Skeletal muscle tissue (tissue), 4 donors: ENCODE results near the gene PLIN3. TPM values are rescaled to one million over a fixed set of nuclear protein-coding genes. Genes with fewer than 3 reads are reported as not detected.
"Not testable (repeated sequence)": the region's sequence is repeated elsewhere in the genome, so short reads cannot be mapped to it uniquely, and the experiment has no call there.

ENCODE experiments used
- H3K27ac ChIP-seq: one replicate; pipeline ENCODE4 v1.7.0; 2013; ENCODE audit warnings: mild to moderate bottlenecking, low read depth, low read length, inconsistent platforms
- H3K27me3 ChIP-seq, 3 donors: one replicate each; pipeline ENCODE4 v1.7.0; 2013; ENCODE audit warnings: low read length in 3 of 3; ENCODE audit not compliant: control insufficient read depth in 3 of 3, insufficient read depth in 3 of 3
- H3K36me3 ChIP-seq, 3 donors: one replicate each; pipeline ENCODE4 v1.7.0; 2013; ENCODE audit warnings: low read length in 3 of 3; ENCODE audit not compliant: control insufficient read depth in 3 of 3, insufficient read depth in 3 of 3
- H3K4me1 ChIP-seq, 3 donors: one replicate each; pipeline ENCODE4 v1.7.0; 2013; ENCODE audit warnings: low read length in 3 of 3, mild to moderate bottlenecking in 3 of 3; ENCODE audit not compliant: control insufficient read depth in 3 of 3, insufficient read depth in 3 of 3
- H3K4me3 ChIP-seq, 3 donors: one replicate each; pipeline ENCODE4 v1.7.0; 2013; ENCODE audit warnings: low read length in 3 of 3
- H3K9ac ChIP-seq, 3 donors: one replicate each; pipeline ENCODE4 v1.7.0; 2013; ENCODE audit warnings: low read length in 3 of 3, mild to moderate bottlenecking in 3 of 3, moderate library complexity in 2 of 3, low read depth in 1 of 3
- H3K9me3 ChIP-seq, 3 donors: one replicate each; pipeline ENCODE4 v1.7.0; 2013; ENCODE audit warnings: low read length in 3 of 3; ENCODE audit not compliant: control insufficient read depth in 3 of 3
- total RNA-seq: library from RNA; depleted of rRNA; stranded (reverse); fragments of >200 nt; gene quantifications from one replicate; pipeline ENCODE4 v1.2.3, GENCODE V29; 2014
- donor health status: Osteomylitis.

PLIN3 gene
- total RNA-seq, 1 donor from 2014 or later = 55.3 TPM

DNA sequence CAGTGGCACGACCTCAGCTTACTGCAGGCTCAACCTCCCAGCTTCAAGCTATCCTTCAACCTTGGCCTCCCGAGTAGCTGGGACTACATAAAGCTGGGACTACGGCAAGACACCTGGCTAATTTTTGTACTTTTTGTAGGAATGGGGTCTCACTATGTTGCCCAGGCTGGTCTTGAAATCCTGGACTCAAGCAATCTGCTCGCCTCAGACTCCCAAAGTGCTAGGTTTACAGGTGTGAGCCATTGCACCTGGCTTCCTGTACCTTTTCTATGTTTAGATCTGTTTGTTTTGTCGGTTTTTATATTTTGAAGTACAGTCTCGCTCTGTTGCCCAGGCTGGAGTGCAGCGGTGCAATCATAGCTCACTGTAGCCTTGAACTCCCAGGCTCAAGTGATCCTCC is 18.4 kb downstream of the PLIN3 start:
- peaks cover 23 to 39% (median 29%) of the 10 kb centered on the region in 3 donors for H3K36me3 ChIP-seq

DNA sequence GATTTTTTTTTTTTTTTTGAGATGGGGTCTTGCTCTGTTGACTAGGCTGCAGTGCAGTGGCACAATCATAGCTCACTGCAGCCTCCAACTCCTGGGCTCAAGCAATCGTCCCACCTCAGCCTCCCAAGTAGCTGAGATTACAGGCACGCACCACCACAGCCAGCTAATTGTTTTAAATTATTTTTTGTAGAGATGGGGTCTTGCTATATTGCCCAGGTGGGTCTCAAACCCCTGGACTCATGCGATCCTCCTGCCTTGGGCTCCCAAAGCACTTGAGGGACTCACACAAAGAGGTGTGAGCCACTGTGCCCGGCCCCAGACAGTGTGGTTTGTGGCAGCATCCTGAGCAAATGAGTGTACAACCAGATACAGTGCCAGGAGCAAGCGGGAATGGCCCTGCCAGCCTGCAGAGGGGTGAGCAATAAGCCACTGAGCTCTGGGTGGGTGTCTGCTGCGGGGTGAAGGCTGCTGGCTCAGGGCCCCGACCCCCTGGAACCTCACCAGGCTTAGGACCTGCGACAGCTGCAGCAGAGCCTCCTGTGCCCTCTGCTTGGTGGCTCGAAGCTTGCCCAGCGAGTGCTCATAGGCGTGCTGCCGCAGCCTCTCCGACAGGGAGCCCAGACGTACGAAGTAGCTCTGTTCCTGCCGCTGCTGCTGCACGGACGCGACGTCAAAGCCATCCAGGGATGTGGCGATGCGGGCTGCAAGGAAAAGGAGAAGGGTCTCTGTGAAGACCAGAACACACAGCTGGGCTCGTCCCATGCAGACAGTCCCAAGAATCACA is 20.1 kb downstream of the PLIN3 start:
- no peak overlapping the region for H3K4me3 ChIP-seq
- H3K4me1 ChIP-seq = peaks cover 0 to 5% (median 0%) of the 10 kb centered on the region in 3 donors
- H3K9me3 ChIP-seq = no peaks in the 10 kb centered on the region
- H3K36me3 ChIP-seq = peaks cover 27 to 44% (median 35%) of the 10 kb centered on the region in 3 donors
- no peaks in the 10 kb centered on the region for H3K27me3 ChIP-seq
- H3K27ac ChIP-seq = no peak overlapping the region
- no peak overlapping the region for H3K9ac ChIP-seq

More for the DNA sequence above, 18.4 kb downstream of the PLIN3 start:
- Histone ChIP-seq H3K27ac (no peak overlapping the region), H3K9ac (no peak overlapping the region), H3K27me3 (no peaks in the 10 kb centered on the region), H3K4me3 (no peak overlapping the region), H3K9me3 (no peaks in the 10 kb centered on the region), H3K4me1 (peaks cover 0 to 5% (median 0%) of the 10 kb centered on the region in 3 donors)

- H3K4me3 ChIP-seq = peak overlapping the region in 1 of 3 donors; percentile 35
- H3K9me3 ChIP-seq, H3K27me3 ChIP-seq, H3K4me1 ChIP-seq: not testable (repeated sequence)
- peak overlapping the region in 1 of 3 donors; percentile 62 for H3K9ac ChIP-seq
- peak overlapping the region; percentile 18 for H3K27ac ChIP-seq
- H3K36me3 ChIP-seq = peaks cover 20 to 36% (median 31%) of the 10 kb centered on the region in 3 donors
These were observed 21.5 kb downstream of the PLIN3 start for GRCh38 chr19:4845975-4846374.

GRCh38 chr19:4844348-4845179 is 22.9 kb downstream of the PLIN3 start:
- H3K27ac ChIP-seq = no peak overlapping the region
- H3K4me3 ChIP-seq = no peak overlapping the region
- no peaks in the 10 kb centered on the region for H3K9me3 ChIP-seq
- H3K4me1 ChIP-seq = peaks cover 0 to 8% (median 5%) of the 10 kb centered on the region in 3 donors
- peaks cover 24 to 34% (median 30%) of the 10 kb centered on the region in 3 donors for H3K36me3 ChIP-seq
- no peaks in the 10 kb centered on the region for H3K27me3 ChIP-seq
- H3K9ac ChIP-seq = no peak overlapping the region

GRCh38 chr19:4843647-4843965 is 23.9 kb downstream of the PLIN3 start:
- H3K27ac ChIP-seq = no peak overlapping the region
- no peaks in the 10 kb centered on the region for H3K9me3 ChIP-seq
- peaks cover 0 to 8% (median 5%) of the 10 kb centered on the region in 3 donors for H3K4me1 ChIP-seq
- H3K27me3 ChIP-seq = no peaks in the 10 kb centered on the region
- H3K9ac ChIP-seq = no peak overlapping the region
- H3K36me3 ChIP-seq = peaks cover 30 to 39% (median 38%) of the 10 kb centered on the region in 3 donors
- no peak overlapping the region for H3K4me3 ChIP-seq

GRCh38 chr19:4839192-4839591 is 28.3 kb downstream of the PLIN3 start:
- Histone ChIP-seq H3K36me3 (peaks cover 21 to 30% (median 23%) of the 10 kb centered on the region in 3 donors), H3K9ac (no peak overlapping the region), H3K4me3 (no peak overlapping the region), H3K9me3 (no peaks in the 10 kb centered on the region), H3K27me3 (no peaks in the 10 kb centered on the region), H3K27ac (no peak overlapping the region), H3K4me1 (peaks cover 0 to 8% (median 0%) of the 10 kb centered on the region in 3 donors)

- Histone ChIP-seq H3K27ac (no peak overlapping the region), H3K4me3 (no peak overlapping the region), H3K27me3 (no peaks in the 10 kb centered on the region), H3K36me3 (peaks cover 0 to 3% (median 0%) of the 10 kb centered on the region in 3 donors), H3K9ac (no peak overlapping the region), H3K9me3 (no peaks in the 10 kb centered on the region), H3K4me1 (peaks cover 11 to 13% (median 12%) of the 10 kb centered on the region in 3 donors)
These were observed 34.7 kb downstream of the PLIN3 start for GRCh38 chr19:4832776-4833175.

DNA sequence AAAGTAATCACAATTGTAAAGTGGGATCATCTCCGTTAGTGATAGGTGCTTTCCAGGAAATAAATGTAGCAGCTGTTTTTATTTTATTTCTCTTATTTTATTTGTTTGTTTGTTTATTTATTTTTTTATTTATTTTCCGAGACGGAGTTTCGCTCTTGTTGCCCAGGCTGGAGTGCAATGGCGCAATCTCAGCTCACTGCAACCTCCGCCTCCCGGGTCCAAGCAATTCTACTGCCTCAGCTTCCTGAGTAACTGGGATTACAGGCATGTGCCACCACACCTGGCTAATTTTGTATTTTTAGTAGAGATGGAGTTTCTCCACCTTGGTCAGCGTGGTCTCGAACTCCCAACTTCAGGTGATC is 35.5 kb downstream of the PLIN3 start:
- Histone ChIP-seq H3K4me3 (peak overlapping the region; percentile 90 to 92 (median 91)), H3K9ac (peak overlapping the region; percentile 89 to 92 (median 92)), H3K27ac (peak overlapping the region; percentile 87), H3K4me1 (peaks cover 11 to 13% (median 12%) of the 10 kb centered on the region in 3 donors)
- H3K9me3 ChIP-seq, H3K27me3 ChIP-seq, H3K36me3 ChIP-seq: not testable (repeated sequence)

GRCh38 chr19:4831304-4831978 is 36.0 kb downstream of the PLIN3 start, which contains the start of gene TICAM1:
Gene TICAM1 (minus strand): TSS chr19:4831712. CDS start chr19:4818377, 13,335 bp downstream.
- Histone ChIP-seq H3K9ac (peak within 1 kb of the TSS; percentile 89 to 92 (median 92)), H3K27ac (peak within 1 kb of the TSS; percentile 87), H3K4me3 (peak within 1 kb of the TSS; percentile 90 to 92 (median 91)), H3K9me3 (no peaks in the 10 kb centered on the region), H3K36me3 (no peaks in the 10 kb centered on the region), H3K4me1 (peaks cover 11 to 13% (median 12%) of the 10 kb centered on the region in 3 donors), H3K27me3 (no peaks in the 10 kb centered on the region)
